KOPT-K1 (cell line): ENCODE data around the gene MLKL.
A peak's percentile ranks its signal among the peaks of the same experiment; 100 is the strongest.
"Not testable (repeated sequence)": the region's sequence is repeated elsewhere in the genome, so short reads cannot be mapped to it uniquely, and the experiment has no call there.

Experiments used
- H3K27ac ChIP-seq: fragments of 200-600 bp; sonication (generic); 2 replicates; pipeline ENCODE4 v1.5.1; 2016; ENCODE audit warnings: antibody characterized with exemption, mild to moderate bottlenecking, low read depth, low read length; ENCODE audit not compliant: poor library complexity, severe bottlenecking
- H3K36me3 ChIP-seq: fragments of 200-600 bp; sonication (generic); 2 replicates; pipeline ENCODE4 v1.5.1; 2017; ENCODE audit warnings: antibody characterized with exemption, mild to moderate bottlenecking, low read length, moderate library complexity; ENCODE audit not compliant: insufficient read depth
- H3K9me3 ChIP-seq: fragments of 200-600 bp; sonication (generic); 2 replicates; pipeline ENCODE4 v1.5.1; 2017; ENCODE audit warnings: antibody characterized with exemption, low read length, mild to moderate bottlenecking; ENCODE audit not compliant: insufficient read depth, poor library complexity, severe bottlenecking

The MLKL gene

DNA sequence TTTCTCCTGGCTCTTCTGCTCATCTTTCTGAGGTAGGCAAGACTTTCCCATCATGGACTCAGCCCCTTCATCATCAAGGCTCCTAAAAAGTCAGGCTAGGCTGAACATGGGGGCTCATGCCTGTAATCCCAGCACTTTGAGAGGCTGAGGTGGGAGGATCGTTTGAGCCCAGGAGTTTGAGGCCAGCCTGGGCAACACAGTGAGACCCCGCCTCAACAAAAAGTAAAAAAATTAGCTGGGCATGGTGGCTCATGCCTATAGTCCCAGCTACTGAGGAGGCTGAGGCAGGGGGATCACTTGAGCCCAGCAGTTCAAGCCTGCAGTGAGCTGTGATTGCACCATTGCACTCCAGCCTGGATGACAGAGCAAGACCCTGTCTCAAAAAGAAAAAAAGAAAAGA lies 21.5 kb upstream of the MLKL start:
- not testable (repeated sequence) for H3K36me3 ChIP-seq, H3K9me3 ChIP-seq, H3K27ac ChIP-seq

DNA sequence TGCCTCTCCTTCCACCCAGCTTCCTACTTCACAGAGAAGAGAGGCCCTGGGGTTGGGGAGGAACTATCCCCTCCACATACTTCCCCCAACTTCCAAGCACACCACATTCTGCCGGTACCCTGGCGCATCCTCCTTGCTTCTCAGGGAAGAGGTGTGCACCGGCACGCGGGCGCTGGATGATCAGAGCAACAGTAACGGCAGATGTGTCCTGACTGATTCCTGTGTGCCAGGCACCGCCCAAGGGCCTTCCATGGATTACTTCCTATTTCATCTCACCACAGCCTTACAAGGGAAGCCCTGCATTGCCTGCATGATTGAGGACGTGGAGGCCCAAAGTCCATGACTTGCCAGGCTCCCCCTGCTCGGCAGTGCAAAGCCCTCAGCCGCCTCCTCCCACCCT lies 21.1 kb upstream of the MLKL start:
- Histone ChIP-seq H3K36me3 (no peaks in the 10 kb centered on the region), H3K9me3 (peaks cover 2% of the 10 kb centered on the region), H3K27ac (no peak overlapping the region)

DNA sequence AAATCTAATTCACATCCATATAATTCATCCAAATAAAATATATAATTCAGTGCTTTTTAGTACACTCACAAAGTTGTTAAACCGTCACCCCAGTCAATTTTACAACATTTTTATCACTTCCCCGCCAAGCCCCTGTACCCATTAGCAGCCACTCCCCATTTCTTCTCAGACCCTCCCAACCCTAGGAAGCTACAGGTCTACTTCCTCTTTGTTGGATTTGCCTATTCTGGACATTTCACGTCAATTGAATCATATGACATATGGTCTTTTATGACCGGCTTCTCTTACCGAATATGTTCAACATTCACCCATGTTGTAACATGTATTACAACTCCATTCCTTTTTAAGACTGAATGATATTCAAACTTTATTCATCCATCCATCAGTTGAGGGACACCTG lies 19.9 kb upstream of the MLKL start:
- H3K9me3 ChIP-seq: no peaks in the 10 kb centered on the region
- no peak overlapping the region for H3K27ac ChIP-seq
- H3K36me3 ChIP-seq: no peaks in the 10 kb centered on the region

DNA sequence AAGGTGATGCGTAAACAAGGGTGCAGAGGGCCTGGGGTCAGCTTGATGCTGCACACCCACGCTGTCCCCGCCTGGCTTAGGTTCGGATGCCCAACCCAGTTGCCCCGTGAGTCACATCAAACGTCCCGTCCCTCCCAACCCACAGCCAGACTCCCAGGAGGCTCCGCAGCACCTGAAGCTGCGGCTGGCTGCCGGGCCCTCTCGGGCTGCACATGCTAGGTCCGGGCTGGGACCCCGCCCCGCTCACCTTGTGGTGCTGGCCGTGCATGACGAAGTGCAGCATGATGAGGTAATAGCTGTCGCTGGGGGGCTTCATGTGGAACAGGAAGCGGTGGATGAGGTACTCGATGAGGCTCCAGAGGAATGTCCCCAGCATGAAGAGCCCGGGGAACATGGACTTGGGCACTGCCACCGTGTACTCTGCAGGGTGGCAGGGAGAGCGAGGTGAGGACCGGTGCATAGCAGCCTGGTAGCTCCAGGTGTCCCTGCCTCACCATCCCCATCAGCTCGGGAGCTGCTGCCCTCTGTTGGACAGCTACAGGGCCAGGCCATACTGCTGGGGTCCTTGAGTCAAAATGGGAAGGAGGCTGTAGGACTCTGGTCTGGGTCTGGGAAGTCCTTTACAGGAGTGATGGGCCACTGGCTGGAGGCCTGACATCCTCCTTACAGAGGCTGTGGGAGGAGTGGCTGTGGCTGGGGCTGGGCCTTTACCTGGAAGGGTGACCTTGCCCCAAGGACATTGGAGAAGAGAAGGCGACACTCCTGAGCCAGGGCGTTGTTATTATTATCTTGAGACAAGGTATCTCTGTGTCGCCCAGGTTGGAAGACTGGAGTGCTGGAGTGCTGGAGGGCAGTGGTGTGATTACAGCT lies 18.3 kb upstream of the MLKL start:
- Histone ChIP-seq H3K36me3 (no peaks in the 10 kb centered on the region), H3K9me3 (no peaks in the 10 kb centered on the region)

DNA sequence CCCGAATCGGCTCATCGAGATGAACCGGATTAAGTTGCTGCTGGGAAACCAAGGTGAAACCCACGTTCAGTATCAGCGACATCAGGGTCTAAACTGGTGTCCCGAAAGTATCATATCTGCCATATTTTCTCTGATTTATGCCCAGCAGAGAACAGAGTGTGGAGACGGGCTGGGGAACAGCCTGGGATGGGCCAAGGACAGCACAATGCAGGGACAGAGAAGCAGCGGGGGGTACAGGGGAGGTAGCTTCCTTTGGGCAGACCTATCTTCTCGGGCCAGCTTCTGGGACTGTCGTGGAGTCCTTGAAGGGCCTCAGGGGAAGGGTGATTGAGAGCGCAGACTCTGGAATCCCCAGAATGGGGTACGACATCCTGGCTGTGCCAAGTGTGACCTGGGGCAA lies 17.5 kb upstream of the MLKL start:
- Histone ChIP-seq H3K9me3 (no peaks in the 10 kb centered on the region), H3K27ac (no peak overlapping the region), H3K36me3 (no peaks in the 10 kb centered on the region)

More for the DNA sequence above, 18.3 kb upstream of the MLKL start:
- no peak overlapping the region for H3K27ac ChIP-seq

DNA sequence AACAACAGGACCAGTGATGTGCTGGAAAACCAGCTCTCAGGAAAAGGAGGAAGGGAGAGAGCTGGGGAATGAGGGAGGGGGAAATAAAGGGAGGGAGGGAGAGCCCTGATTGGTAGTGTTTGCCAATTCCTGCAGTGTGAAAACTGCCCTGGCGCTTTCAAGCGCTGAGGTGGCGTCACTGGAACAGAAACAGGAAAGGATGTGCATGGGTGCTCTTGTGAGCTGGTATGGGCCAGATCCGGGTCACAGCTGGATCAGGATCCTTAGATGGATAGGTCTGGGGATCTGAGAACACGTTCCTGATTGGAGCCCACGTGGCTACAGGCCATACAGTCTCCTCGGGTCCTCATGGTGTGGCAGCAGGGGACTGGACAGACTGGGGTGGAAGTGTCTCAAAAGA lies 16.7 kb upstream of the MLKL start:
- no peaks in the 10 kb centered on the region for H3K9me3 ChIP-seq
- H3K36me3 ChIP-seq: no peaks in the 10 kb centered on the region
- H3K27ac ChIP-seq: no peak overlapping the region

DNA sequence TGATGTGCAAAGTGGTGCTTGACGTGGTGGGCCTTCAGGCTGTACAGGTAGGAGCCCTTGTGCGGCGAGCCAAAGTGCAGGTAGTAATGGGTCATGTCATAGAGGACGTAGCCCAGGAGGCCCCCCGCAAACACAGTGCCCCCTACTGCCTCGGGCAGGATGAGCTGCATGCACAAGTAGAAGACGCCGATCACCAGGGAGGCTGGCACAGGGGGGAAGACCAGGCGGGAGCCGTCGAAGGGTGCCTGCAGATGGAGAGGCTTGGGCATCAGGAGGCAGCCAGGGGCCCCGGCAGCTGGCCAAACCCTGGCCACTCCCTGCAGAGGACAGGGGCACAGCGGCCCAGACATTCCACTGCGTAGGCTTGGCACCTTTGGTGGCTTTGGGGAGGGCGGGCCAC lies 15.7 kb upstream of the MLKL start:
- no peaks in the 10 kb centered on the region for H3K9me3 ChIP-seq
- no peak overlapping the region for H3K27ac ChIP-seq
- H3K36me3 ChIP-seq: no peaks in the 10 kb centered on the region

DNA sequence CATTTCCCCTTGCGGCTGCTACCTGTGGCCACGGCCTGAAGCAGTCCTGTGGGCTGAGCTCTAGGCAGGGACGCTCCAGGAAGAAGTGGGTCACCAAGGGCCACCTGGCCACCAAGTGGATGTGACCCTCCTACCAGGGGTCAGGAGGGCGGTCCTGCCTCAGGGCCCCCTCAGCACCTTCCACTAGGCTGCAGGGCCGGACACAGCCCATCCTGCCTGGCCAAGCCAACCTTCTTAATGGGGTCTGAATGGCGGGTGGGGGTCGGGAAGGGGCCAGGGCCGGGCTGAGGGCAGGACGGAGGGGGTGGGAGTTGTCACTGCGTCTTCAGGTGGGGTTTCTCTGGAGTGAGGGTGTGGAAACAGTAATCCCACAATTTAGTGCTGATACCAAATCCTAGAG lies 13.2 kb upstream of the MLKL start:
- H3K27ac ChIP-seq: no peak overlapping the region
- no peaks in the 10 kb centered on the region for H3K36me3 ChIP-seq
- H3K9me3 ChIP-seq: no peaks in the 10 kb centered on the region

DNA sequence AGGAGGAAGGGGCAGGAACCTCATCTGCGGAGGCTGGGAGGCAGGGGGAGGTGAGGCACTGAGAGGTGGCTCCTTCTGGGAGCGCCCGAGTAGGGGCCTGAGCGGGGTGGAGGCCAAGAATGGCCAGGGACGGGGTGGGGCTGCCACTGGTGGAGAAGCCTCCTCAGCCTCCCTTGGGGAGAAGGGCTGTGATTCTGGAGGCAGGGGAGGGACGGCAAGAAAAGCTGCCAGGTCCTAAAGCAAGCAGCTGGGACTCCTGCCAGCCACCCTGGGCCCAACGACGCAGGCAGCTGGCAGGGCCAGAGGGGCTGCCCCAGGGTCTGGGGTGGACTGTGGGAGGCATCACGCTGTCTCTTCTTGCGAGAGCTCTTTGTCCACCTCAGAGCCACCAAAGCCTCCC lies 12.7 kb upstream of the MLKL start:
- Histone ChIP-seq H3K27ac (no peak overlapping the region), H3K36me3 (no peaks in the 10 kb centered on the region), H3K9me3 (no peaks in the 10 kb centered on the region)

DNA sequence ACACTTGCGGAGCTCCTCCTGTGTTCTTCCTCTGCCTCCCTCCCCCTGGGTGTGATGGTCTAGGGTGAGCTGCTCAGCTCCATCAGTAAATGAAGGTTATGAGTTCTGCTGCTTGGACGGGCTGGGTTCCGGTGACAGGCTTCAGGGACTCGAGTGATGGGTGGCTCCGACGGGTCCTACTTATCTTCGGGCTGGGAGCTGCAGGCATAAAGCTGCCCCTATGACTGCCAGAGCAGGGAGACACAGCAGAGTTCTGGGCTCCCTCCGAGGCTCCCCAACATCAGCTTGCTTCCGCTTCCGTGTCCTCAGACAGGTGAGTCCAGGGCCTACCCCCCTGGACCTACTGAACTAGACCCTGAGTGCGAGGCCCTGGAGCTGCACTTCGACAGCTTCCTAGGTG lies 11.3 kb upstream of the MLKL start:
- no peak overlapping the region for H3K27ac ChIP-seq

DNA sequence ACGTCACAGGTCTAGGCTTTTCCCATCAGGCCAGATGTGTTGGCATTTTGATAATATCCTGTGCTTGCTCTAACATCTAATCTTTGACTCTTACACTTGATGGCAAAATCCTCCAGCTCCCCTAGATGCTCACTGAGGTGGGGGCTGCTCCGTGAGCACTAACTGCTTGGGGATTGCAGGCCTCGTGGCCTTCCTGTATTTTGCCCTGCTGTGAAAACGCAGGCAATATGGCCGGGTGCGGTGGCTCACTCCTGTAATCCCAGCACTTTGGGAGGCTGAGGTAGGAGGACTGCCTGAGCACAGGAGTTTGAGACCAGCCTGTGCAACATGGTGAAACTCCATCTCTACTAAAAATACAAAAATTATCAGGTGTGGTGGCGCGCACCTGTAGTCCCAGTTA lies 9.7 kb upstream of the MLKL start:
- Histone ChIP-seq H3K9me3 (no peaks in the 10 kb centered on the region), H3K36me3 (no peaks in the 10 kb centered on the region), H3K27ac (no peak overlapping the region)

More for the DNA sequence above, 11.3 kb upstream of the MLKL start:
- H3K36me3 ChIP-seq: no peaks in the 10 kb centered on the region
- no peaks in the 10 kb centered on the region for H3K9me3 ChIP-seq

DNA sequence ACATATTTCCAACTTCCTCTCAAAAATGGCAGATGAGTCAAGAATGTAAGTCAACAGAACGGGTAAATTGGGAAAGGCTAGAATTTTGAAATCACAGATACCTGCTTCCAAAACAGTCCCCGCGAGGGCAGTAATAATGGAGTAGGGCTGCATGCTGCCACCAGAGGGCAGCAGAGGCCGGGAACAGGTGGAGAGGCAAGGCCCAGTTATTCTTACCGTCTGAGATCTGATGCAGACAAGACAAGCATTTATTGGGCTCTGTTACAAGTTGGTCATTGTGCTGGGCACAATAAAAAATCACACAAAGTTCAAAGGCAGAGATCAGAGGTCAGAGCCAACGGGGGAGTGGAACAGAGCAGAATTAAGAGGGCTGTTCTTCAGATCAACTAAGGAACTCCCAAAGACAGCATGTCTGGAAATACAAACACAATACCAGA lies 8.8 kb upstream of the MLKL start:
- Histone ChIP-seq H3K9me3 (no peaks in the 10 kb centered on the region), H3K36me3 (no peaks in the 10 kb centered on the region), H3K27ac (no peak overlapping the region)

DNA sequence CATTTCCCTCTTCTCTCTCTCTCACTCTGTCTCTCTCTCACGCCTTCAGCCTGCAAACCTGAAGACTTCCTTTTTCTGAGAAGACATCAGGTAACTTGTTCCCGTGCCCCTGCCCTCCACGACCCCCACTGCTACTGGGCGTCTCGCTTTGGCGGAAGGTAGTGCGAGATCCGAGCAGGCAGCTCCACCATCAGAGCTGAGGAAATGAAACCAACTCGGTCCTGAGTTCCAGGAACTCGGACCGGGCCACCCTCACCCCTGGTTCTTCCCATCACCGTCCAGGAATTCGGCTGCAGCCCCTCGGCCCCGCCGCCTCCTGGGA lies 585 bp downstream of the MLKL start:
- no peaks in the 10 kb centered on the region for H3K9me3 ChIP-seq
- peaks cover 3% of the 10 kb centered on the region for H3K36me3 ChIP-seq
- peak overlapping the region; percentile 84 for H3K27ac ChIP-seq

DNA sequence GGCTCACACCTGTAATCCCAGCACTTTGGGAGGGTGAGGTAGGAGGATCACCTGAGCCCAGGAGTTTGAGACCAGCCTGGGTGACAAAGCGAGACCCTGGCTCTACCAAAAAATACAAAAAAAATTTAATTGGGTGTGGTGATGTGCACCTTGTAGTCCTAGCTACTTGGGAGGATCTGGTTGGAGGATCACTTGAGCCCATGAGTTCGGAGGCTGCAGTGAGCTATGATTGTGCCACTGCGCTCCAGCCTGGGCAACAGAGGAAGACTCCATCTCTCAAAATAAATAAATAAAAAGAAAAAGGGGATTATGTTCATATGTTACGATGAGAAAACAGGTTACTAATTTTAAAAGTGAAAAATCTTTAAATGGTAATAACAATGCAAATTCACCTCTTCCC lies 996 bp downstream of the MLKL start:
- Histone ChIP-seq H3K27ac (peak overlapping the region; percentile 84), H3K36me3 (peaks cover 7% of the 10 kb centered on the region), H3K9me3 (no peaks in the 10 kb centered on the region)

DNA sequence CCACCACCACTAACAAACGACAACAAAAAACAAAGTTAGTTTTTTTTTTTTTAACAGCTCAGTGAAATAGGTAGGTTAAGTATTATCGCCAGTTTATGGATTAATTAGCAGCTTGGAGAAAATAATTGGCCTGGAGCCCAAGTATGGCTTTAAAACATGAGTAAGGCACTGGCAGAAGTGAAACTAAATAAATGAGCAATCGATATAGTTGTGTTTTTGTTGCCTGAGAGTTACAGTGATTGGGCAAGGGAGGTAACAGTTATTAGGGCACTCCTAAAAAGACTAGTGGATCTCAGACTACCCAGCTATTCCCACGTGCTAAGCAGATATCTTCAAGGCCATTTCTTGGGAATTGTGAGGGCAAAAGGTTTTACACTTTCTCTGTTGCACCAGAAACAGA lies 2.4 kb downstream of the MLKL start:
- Histone ChIP-seq H3K36me3 (peaks cover 14% of the 10 kb centered on the region), H3K27ac (peak overlapping the region; percentile 7), H3K9me3 (no peaks in the 10 kb centered on the region)
